Trophoblast cell (in vitro differentiated cells and primary cell): Measurements from ENCODE around the gene RAC2.

Experiments
- DNase-seq, 2 donors: peaks; one replicate each; pipeline ENCODE4 v3.0.0-alpha.2; 2016
- H2AFZ ChIP-seq: 2 replicates; pipeline ENCODE4 v1.6.1; 2013; ENCODE audit warnings: low read length, moderate library complexity, mild to moderate bottlenecking; ENCODE audit not compliant: insufficient read depth, poor library complexity
- H2AK5ac ChIP-seq: 2 replicates; pipeline ENCODE4 v1.6.1; 2013; ENCODE audit warnings: mild to moderate bottlenecking, low read length
- H2BK120ac ChIP-seq: 2 replicates; pipeline ENCODE4 v1.6.1; 2013; ENCODE audit warnings: low read length, mild to moderate bottlenecking, moderate library complexity; ENCODE audit not compliant: insufficient read depth, poor library complexity
- H2BK12ac ChIP-seq: 2 replicates; pipeline ENCODE4 v1.6.1; 2013; ENCODE audit warnings: mild to moderate bottlenecking, low read length, moderate library complexity
- H2BK5ac ChIP-seq: 2 replicates; pipeline ENCODE4 v1.6.1; 2013; ENCODE audit warnings: low read length, low read depth, moderate library complexity, mild to moderate bottlenecking; ENCODE audit not compliant: poor library complexity
- H3K14ac ChIP-seq: 2 replicates; pipeline ENCODE4 v1.6.1; 2013; ENCODE audit warnings: mild to moderate bottlenecking, low read length
- H3K18ac ChIP-seq: 2 replicates; pipeline ENCODE4 v1.6.1; 2013; ENCODE audit warnings: mild to moderate bottlenecking, low read length
- H3K23ac ChIP-seq: 2 replicates; pipeline ENCODE4 v1.6.1; 2013; ENCODE audit warnings: low read length
- H3K27ac ChIP-seq: 2 replicates; pipeline ENCODE4 v1.5.1; 2013; ENCODE audit warnings: low read depth, mild to moderate bottlenecking, inconsistent platforms, low read length, moderate library complexity
- H3K27me3 ChIP-seq: 2 replicates; pipeline ENCODE4 v1.6.1; 2013; ENCODE audit warnings: inconsistent platforms, mild to moderate bottlenecking, low read length, moderate library complexity; ENCODE audit not compliant: insufficient read depth
- H3K36me3 ChIP-seq, 2 experiments: 1 replicate in 1 of 2; 2 replicates in 1 of 2; pipeline ENCODE4 v1.6.1; 2013; ENCODE audit warnings: low read length in 2 of 2, mild to moderate bottlenecking in 2 of 2, moderate library complexity in 1 of 2; ENCODE audit not compliant: insufficient read depth in 2 of 2, control insufficient read depth in 1 of 2
- H3K4ac ChIP-seq: 2 replicates; pipeline ENCODE4 v1.6.1; 2013; ENCODE audit warnings: low read depth, mild to moderate bottlenecking, low read length, moderate library complexity
- H3K4me1 ChIP-seq, 2 experiments: 1 replicate in 1 of 2; 2 replicates in 1 of 2; pipeline ENCODE4 v1.6.1; 2013; ENCODE audit warnings: low read length in 2 of 2, mild to moderate bottlenecking in 2 of 2, moderate library complexity in 1 of 2; ENCODE audit not compliant: insufficient read depth in 2 of 2, control insufficient read depth in 1 of 2
- H3K4me2 ChIP-seq: 2 replicates; pipeline ENCODE4 v1.6.1; 2013; ENCODE audit warnings: inconsistent platforms, mild to moderate bottlenecking, low read length, moderate library complexity
- H3K4me3 ChIP-seq: 2 replicates; pipeline ENCODE4 v1.5.1; 2013; ENCODE audit warnings: mild to moderate bottlenecking, low read depth, low read length, inconsistent platforms
- H3K79me1 ChIP-seq: one replicate; pipeline ENCODE4 v1.6.1; 2013; ENCODE audit warnings: low read length
- H3K79me2 ChIP-seq: 2 replicates; pipeline ENCODE4 v1.6.1; 2013; ENCODE audit warnings: low read length, mild to moderate bottlenecking; ENCODE audit not compliant: control insufficient read depth, insufficient read depth, poor library complexity
- H3K9ac ChIP-seq: 2 replicates; pipeline ENCODE4 v1.6.1; 2013; ENCODE audit warnings: mild to moderate bottlenecking, low read length
- H3K9me3 ChIP-seq: 2 replicates; pipeline ENCODE4 v1.6.1; 2013; ENCODE audit warnings: low read depth, mild to moderate bottlenecking, control low read depth, inconsistent platforms, low read length; ENCODE audit not compliant: insufficient read depth
- H4K12ac ChIP-seq: 2 replicates; pipeline ENCODE4 v1.6.1; 2013; ENCODE audit warnings: low read depth, mild to moderate bottlenecking, low read length, moderate library complexity
- H4K8ac ChIP-seq: 2 replicates; pipeline ENCODE4 v1.6.1; 2013; ENCODE audit warnings: low read depth, mild to moderate bottlenecking, low read length, moderate library complexity
- H4K91ac ChIP-seq: one replicate; pipeline ENCODE4 v1.6.1; 2013; ENCODE audit warnings: low read depth, mild to moderate bottlenecking, low read length, moderate library complexity
- WGBS: extraction: QIAGEN DNeasy Blood & Tissue Kit; methylation state at CpG from one replicate; pipeline ENCODE4 v1.1.7; 2013; ENCODE audit warnings: missing lambda C conversion rate; ENCODE audit not compliant: insufficient read length, insufficient coverage; ENCODE audit errors: extremely low coverage; 5-methylcytosine and 5-hydroxymethylcytosine counted together

Gene RAC2

DNA sequence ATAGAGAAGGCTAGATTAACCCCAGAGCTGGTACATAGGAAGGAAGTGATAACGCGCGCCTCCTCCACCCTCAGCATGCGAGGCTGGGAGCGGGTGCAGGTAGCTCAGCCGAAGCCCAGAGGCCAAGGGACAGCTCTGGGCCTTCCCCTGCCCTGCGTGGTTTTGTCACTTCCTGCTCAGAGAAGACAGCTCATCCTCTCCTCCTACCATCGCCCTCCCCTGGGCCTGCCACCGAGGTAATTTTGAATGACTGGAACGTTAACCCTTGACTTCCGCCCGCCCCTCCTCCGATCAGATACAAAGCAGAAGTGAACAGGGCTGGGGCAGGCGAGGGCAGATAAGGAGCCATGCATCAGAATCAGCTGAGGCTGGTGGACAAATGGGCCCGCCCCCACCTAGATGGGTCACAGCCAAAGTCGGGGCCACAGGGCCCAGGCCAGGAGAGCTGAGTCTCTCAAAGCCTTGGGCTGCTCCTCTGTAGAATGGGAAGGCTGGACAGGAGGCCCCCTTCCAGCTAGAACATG, 1.6 kb downstream of the RAC2 start:
- H3K79me1 ChIP-seq = no peaks in the 10 kb centered on the region
- H4K8ac ChIP-seq = no peak overlapping the region
- no peak overlapping the region for H2BK12ac ChIP-seq
- H3K4ac ChIP-seq = no peak overlapping the region
- WGBS = no CpG with 5 or more reads among the region's 16 CpGs
- peaks cover 0 to 9% of the 10 kb centered on the region in 2 experiments for H3K4me1 ChIP-seq
- H3K9me3 ChIP-seq = no peaks in the 10 kb centered on the region
- H3K18ac ChIP-seq = no peak overlapping the region
- no peaks in the 10 kb centered on the region for H3K79me2 ChIP-seq
- H2AFZ ChIP-seq = no peak overlapping the region
- H3K23ac ChIP-seq = no peak overlapping the region
- no peak overlapping the region for H3K9ac ChIP-seq
- no peak overlapping the region for H2BK120ac ChIP-seq
- no peak overlapping the region for H3K4me2 ChIP-seq
- no peak overlapping the region for H3K27ac ChIP-seq
- no peaks in the 10 kb centered on the region for H3K27me3 ChIP-seq
- H2AK5ac ChIP-seq = no peak overlapping the region
- no peak overlapping the region for H3K4me3 ChIP-seq
- DNase-seq = peak; percentile 33 to 41
- no peak overlapping the region for H4K91ac ChIP-seq
- H2BK5ac ChIP-seq = no peak overlapping the region
- H3K14ac ChIP-seq = no peak overlapping the region
- no peak overlapping the region for H4K12ac ChIP-seq
- no peaks in the 10 kb centered on the region for H3K36me3 ChIP-seq

- peaks cover 0 to 9% of the 10 kb centered on the region in 2 experiments for H3K4me1 ChIP-seq
- H4K8ac ChIP-seq = no peak overlapping the region
- H2BK120ac ChIP-seq = no peak overlapping the region
- no peak for DNase-seq
- H2AFZ ChIP-seq = no peak overlapping the region
- H3K27me3 ChIP-seq = no peaks in the 10 kb centered on the region
- no peak overlapping the region for H3K14ac ChIP-seq
- H3K27ac ChIP-seq = no peak overlapping the region
- no peaks in the 10 kb centered on the region for H3K79me2 ChIP-seq
- H4K91ac ChIP-seq = no peak overlapping the region
- H3K36me3 ChIP-seq = no peaks in the 10 kb centered on the region
- H3K9ac ChIP-seq = no peak overlapping the region
- no CpG with 5 or more reads among the region's 19 CpGs for WGBS
- H2BK12ac ChIP-seq = no peak overlapping the region
- H3K9me3 ChIP-seq = no peaks in the 10 kb centered on the region
- H3K4me2 ChIP-seq = no peak overlapping the region
- H2AK5ac ChIP-seq = no peak overlapping the region
- no peak overlapping the region for H3K4me3 ChIP-seq
- H3K4ac ChIP-seq = no peak overlapping the region
- H3K23ac ChIP-seq = no peak overlapping the region
- no peak overlapping the region for H2BK5ac ChIP-seq
- no peak overlapping the region for H3K18ac ChIP-seq
- H3K79me1 ChIP-seq = no peaks in the 10 kb centered on the region
- H4K12ac ChIP-seq = no peak overlapping the region
Observed at GRCh38 chr22:37241351-37242142, 2.5 kb downstream of the RAC2 start.

- no peak overlapping the region for H3K14ac ChIP-seq
- H3K4me2 ChIP-seq = no peak overlapping the region
Observed at GRCh38 chr22:37240941-37241320, 3.1 kb downstream of the RAC2 start.

DNA sequence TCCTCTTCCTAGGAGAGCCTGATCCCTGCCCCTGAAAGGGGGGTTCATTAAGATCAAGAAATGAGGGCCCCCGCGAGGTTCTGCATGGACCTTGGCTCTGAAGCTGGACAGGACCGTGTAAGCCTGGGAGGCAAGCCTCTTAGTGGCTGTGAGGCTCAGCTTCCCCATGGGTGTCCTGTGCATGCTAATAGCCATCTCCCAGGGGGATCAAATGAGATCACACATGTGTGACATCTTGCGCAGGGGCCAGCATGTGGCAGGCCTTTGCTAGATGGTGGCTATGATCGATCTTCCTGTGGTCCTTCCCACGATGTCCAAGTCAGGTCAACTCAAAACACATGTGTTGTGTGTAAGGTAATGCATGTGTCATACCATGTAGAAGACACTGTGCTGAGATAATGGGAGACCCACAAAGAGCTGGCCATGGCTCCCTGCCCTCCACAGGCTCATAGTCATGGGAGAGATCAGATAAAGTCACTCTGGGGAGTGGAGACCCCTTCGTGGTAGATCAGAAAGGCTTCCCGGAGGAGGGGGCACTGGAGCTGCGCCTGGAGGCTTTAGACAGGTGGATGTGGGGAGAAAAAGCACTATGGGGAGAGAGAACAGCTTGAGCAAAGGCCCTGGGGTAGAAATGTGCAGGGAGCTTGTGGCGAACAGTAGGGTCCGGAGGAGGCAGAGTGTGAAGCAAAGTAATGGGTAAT, 3.7 kb downstream of the RAC2 start:
- no peak overlapping the region for H4K91ac ChIP-seq

More at GRCh38 chr22:37240941-37241320, 3.1 kb downstream of the RAC2 start:
- Histone ChIP-seq H4K91ac (no peak overlapping the region), H3K4ac (no peak overlapping the region), H3K79me2 (no peaks in the 10 kb centered on the region), H2BK120ac (no peak overlapping the region), H3K18ac (no peak overlapping the region), H3K9me3 (no peaks in the 10 kb centered on the region), H3K36me3 (no peaks in the 10 kb centered on the region), H2AFZ (no peak overlapping the region), H3K4me1 (peaks cover 0 to 9% of the 10 kb centered on the region in 2 experiments), H3K9ac (no peak overlapping the region), H4K8ac (no peak overlapping the region), H3K27me3 (no peaks in the 10 kb centered on the region), H3K27ac (no peak overlapping the region), H4K12ac (no peak overlapping the region), H3K4me3 (no peak overlapping the region), H2AK5ac (no peak overlapping the region), H2BK12ac (no peak overlapping the region), H3K23ac (no peak overlapping the region), H2BK5ac (no peak overlapping the region), H3K79me1 (no peaks in the 10 kb centered on the region)
- DNase-seq = no peak
- no CpG with 5 or more reads among the region's 7 CpGs for WGBS

More for the DNA sequence above, 3.7 kb downstream of the RAC2 start:
- no peaks in the 10 kb centered on the region for H3K27me3 ChIP-seq
- DNase-seq = no peak
- H2AK5ac ChIP-seq = no peak overlapping the region
- no peak overlapping the region for H3K4me2 ChIP-seq
- H2BK120ac ChIP-seq = no peak overlapping the region
- H3K9me3 ChIP-seq = no peaks in the 10 kb centered on the region
- no peaks in the 10 kb centered on the region for H3K36me3 ChIP-seq
- H2AFZ ChIP-seq = no peak overlapping the region
- no peak overlapping the region for H3K9ac ChIP-seq
- no CpG with 5 or more reads among the region's 11 CpGs for WGBS
- H3K4me3 ChIP-seq = no peak overlapping the region
- H2BK5ac ChIP-seq = no peak overlapping the region
- H3K14ac ChIP-seq = no peak overlapping the region
- H3K4ac ChIP-seq = no peak overlapping the region
- H3K79me2 ChIP-seq = no peaks in the 10 kb centered on the region
- no peak overlapping the region for H3K23ac ChIP-seq
- H3K27ac ChIP-seq = no peak overlapping the region
- H3K18ac ChIP-seq = no peak overlapping the region
- H4K8ac ChIP-seq = no peak overlapping the region
- no peak overlapping the region for H4K12ac ChIP-seq
- H3K79me1 ChIP-seq = no peaks in the 10 kb centered on the region
- H3K4me1 ChIP-seq = peaks cover 0 to 9% of the 10 kb centered on the region in 2 experiments
- H2BK12ac ChIP-seq = no peak overlapping the region
